Glutamatergic neuron (in vitro differentiated cells): ENCODE measurements around the gene PLSCR5. TPM values are rescaled to one million over a fixed set of nuclear protein-coding genes. Genes with fewer than 3 reads are reported as not detected.
A peak's percentile ranks its signal among the peaks of the same experiment; 100 is the strongest.

Experiments used
- DNase-seq: peaks from one replicate; pipeline ENCODE4 v3.0.0; 2022
- H3K27ac Mint-ChIP-seq: one replicate; pipeline ENCODE4 v1.8.0; 2020; ENCODE audit warnings: mild to moderate bottlenecking, mixed read lengths, inconsistent platforms; ENCODE audit not compliant: unreplicated experiment
- H3K27me3 Mint-ChIP-seq: one replicate; pipeline ENCODE4 v1.8.0; 2020; ENCODE audit warnings: mild to moderate bottlenecking, moderate library complexity, mixed read lengths, inconsistent platforms; ENCODE audit not compliant: unreplicated experiment
- H3K36me3 Mint-ChIP-seq: one replicate; pipeline ENCODE4 v1.8.0; 2020; ENCODE audit warnings: mild to moderate bottlenecking, mixed read lengths, inconsistent platforms; ENCODE audit not compliant: unreplicated experiment
- H3K4me1 Mint-ChIP-seq: one replicate; pipeline ENCODE4 v1.8.0; 2020; ENCODE audit warnings: mild to moderate bottlenecking, low read depth, mixed read lengths, inconsistent platforms; ENCODE audit not compliant: unreplicated experiment
- H3K4me3 Mint-ChIP-seq: one replicate; pipeline ENCODE4 v1.8.0; 2020; ENCODE audit warnings: mild to moderate bottlenecking, mixed read lengths, inconsistent platforms; ENCODE audit not compliant: unreplicated experiment
- H3K9me3 Mint-ChIP-seq: one replicate; pipeline ENCODE4 v1.8.0; 2020; ENCODE audit warnings: mild to moderate bottlenecking, moderate library complexity, mixed read lengths, inconsistent platforms; ENCODE audit not compliant: unreplicated experiment
- total RNA-seq: library from RNA; stranded (reverse); fragmentation: NEBNext Ultra II Directional; extraction: Animal tissue kit (Norgen Biotek cat#: 25700); gene quantifications from one replicate; pipeline ENCODE4 v1.2.1, GENCODE V29; 2021; ENCODE audit not compliant: unreplicated experiment
- TF ChIP-seq, protein P1 (sequence below): fragments of 200-600 bp; sonication (generic); IDR thresholded peaks from one replicate; pipeline ENCODE4 v1.5.0; 2021; ENCODE audit not compliant: partially characterized antibody, unreplicated experiment

Gene PLSCR5
- total RNA-seq, 1 donor from 2014 or later: not detected

DNA sequence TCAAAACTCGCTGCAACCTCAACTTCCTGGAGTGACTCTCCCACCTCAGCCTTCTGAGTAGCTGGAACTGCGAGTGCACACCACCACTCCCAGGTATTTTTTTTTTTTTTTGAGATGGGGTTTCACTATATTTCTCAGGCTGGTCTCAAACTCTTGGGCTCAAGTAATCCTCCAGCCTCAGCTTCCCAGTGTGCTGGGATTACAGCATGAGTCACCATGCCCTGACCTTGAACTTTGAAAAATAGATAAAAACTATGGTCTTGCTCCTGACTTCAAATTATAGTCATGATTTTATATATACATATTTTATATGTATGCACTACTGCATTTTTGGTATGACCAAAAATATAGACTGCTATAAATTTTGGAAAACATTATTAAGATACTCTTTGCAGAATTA is 6.9 kb upstream of the PLSCR5 start:
- Mint-ChIP-seq H3K4me3 (no peak overlapping the region), H3K36me3 (no peaks in the 10 kb centered on the region), H3K4me1 (no peaks in the 10 kb centered on the region), H3K9me3 (no peaks in the 10 kb centered on the region), H3K27me3 (no peaks in the 10 kb centered on the region), H3K27ac (no peak overlapping the region)
- DNase-seq: no peak
- TF ChIP-seq, protein P1, sequence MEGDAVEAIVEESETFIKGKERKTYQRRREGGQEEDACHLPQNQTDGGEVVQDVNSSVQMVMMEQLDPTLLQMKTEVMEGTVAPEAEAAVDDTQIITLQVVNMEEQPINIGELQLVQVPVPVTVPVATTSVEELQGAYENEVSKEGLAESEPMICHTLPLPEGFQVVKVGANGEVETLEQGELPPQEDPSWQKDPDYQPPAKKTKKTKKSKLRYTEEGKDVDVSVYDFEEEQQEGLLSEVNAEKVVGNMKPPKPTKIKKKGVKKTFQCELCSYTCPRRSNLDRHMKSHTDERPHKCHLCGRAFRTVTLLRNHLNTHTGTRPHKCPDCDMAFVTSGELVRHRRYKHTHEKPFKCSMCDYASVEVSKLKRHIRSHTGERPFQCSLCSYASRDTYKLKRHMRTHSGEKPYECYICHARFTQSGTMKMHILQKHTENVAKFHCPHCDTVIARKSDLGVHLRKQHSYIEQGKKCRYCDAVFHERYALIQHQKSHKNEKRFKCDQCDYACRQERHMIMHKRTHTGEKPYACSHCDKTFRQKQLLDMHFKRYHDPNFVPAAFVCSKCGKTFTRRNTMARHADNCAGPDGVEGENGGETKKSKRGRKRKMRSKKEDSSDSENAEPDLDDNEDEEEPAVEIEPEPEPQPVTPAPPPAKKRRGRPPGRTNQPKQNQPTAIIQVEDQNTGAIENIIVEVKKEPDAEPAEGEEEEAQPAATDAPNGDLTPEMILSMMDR: no peak

DNA sequence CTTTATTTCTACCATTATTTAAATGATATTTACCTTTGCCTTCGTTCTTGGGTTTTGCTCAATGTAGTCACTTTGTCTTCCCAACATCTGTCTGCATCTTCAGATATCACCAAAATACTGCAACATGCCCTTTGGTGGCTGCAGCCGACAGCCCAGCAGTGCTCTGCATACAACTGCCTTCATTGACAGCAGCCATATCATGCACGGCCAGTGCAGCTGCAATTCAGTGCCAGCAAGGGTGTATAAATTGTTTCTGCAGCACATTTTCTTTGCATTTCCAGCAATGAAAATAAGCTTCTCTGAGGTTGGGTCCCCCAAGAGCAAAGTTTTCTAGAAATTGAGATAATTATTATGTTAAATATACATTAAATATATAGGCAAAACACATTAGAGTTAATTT is 6.0 kb upstream of the PLSCR5 start:
- no peak overlapping the region for H3K27ac Mint-ChIP-seq
- H3K27me3 Mint-ChIP-seq: no peaks in the 10 kb centered on the region
- no peaks in the 10 kb centered on the region for H3K9me3 Mint-ChIP-seq
- no peaks in the 10 kb centered on the region for H3K36me3 Mint-ChIP-seq
- H3K4me1 Mint-ChIP-seq: no peaks in the 10 kb centered on the region
- no peak for DNase-seq
- TF ChIP-seq, protein P1: no peak
- H3K4me3 Mint-ChIP-seq: no peak overlapping the region

DNA sequence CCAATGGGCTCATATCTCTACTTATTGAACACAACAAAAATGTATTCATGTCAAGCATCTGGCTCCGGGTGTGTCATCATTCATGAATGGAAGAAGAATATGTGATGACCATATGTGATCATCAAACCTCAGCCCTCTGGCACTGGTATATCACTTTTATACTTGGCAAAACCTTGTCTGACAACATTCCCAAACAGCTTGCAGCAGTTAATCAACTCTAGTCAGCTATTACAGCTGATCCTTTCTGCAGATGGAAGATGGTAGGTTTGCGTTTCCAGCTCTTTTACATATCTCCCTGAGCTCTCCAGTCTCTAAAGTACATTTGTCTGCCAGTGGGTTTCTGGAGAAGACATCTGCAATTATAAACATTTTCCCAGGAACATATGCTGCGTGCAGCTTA is 6.6 kb downstream of the PLSCR5 start:
- peaks cover 19% of the 10 kb centered on the region for H3K4me1 Mint-ChIP-seq
- DNase-seq: no peak
- no peaks in the 10 kb centered on the region for H3K27me3 Mint-ChIP-seq
- no peaks in the 10 kb centered on the region for H3K9me3 Mint-ChIP-seq
- no peaks in the 10 kb centered on the region for H3K36me3 Mint-ChIP-seq
- H3K4me3 Mint-ChIP-seq: no peak overlapping the region
- TF ChIP-seq, protein P1: no peak
- peak overlapping the region; percentile 37 for H3K27ac Mint-ChIP-seq

DNA sequence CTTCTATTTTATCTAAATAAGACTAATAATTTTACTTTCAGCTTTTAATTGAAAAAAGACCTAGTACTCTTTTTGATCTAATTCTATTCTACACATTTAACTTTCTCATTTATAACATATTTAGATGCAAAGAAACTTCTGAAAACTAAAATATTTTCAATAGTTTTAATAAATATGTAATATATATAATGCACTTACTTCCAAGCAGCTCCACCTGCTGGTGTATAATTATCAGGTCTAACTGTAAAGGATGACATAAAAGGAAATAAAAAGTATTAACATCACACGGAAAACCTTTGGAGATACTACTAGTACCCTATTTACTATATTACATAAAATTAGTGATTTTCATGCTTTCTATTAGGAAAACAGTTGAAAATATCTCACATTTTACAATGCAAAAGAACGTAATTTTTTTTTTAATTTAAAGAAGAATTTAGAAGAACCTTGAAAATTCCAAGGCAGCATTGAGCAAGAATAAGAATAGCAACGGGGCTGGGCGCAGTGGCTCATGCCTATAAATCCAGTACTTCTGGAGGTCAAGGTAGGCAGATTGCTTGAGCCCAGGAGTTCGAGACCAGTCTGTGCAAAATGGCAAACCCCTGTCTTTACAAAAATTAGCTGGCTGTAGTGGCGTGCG is 10.2 kb downstream of the PLSCR5 start:
- no peak for DNase-seq
- no peak overlapping the region for H3K27ac Mint-ChIP-seq
- peaks cover 27% of the 10 kb centered on the region for H3K4me1 Mint-ChIP-seq
- no peaks in the 10 kb centered on the region for H3K9me3 Mint-ChIP-seq
- H3K4me3 Mint-ChIP-seq: no peak overlapping the region
- no peaks in the 10 kb centered on the region for H3K36me3 Mint-ChIP-seq
- TF ChIP-seq, protein P1: peak; percentile 62
- no peaks in the 10 kb centered on the region for H3K27me3 Mint-ChIP-seq

DNA sequence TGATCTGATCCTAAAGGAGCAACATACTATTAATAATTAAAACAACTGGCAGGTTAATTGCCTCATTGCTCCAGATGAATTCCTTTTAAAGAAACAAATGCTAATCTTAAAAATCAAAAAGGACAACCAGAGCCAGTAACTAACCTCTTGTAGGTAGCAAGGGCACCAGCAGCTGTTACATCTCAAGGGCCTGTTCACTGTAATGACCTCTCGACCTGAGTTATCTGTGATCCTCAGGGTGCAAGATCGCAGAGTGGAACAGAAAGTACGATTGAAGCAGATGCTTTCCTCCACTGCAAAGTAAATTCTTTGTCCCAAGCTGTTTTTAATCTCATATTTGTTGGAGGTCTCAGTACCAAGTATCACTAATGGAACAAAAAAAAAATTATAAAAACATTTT is 11.4 kb downstream of the PLSCR5 start:
- Mint-ChIP-seq H3K4me1 (peaks cover 31% of the 10 kb centered on the region), H3K27me3 (no peaks in the 10 kb centered on the region), H3K27ac (no peak overlapping the region), H3K4me3 (no peak overlapping the region), H3K9me3 (peaks cover 1% of the 10 kb centered on the region), H3K36me3 (no peaks in the 10 kb centered on the region)
- no peak for DNase-seq
- TF ChIP-seq, protein P1: no peak
